ENCODE data around the gene PSMD7. TPM values are rescaled to one million over a fixed set of nuclear protein-coding genes. Genes with fewer than 3 reads are reported as not detected.

Gene PSMD7
- total and polyA plus RNA-seq, 2 of the 13 experiments (the other 11 are each of a cell fraction or from before 2014, with no cell fraction given): 105 to 224 TPM

GRCh38 chr16:74253161-74253938 lies 43.3 kb upstream of the PSMD7 start:
- H3K4me1 ChIP-seq (ENCODE audit: insufficient read depth, low read length): no peaks in the 10 kb centered on the region
- H4K20me1 ChIP-seq (ENCODE audit: insufficient read depth, low read length): no peaks in the 10 kb centered on the region
- CTCF ChIA-PET (ENCODE audit: low intra/inter-chr PET ratio, low total read pairs): no interaction called here
- H3K9me3 ChIP-seq (ENCODE audit: low read length): no peaks in the 10 kb centered on the region
- in situ Hi-C loops (cut with HindIII; ENCODE audit: extremely low pct_ligation_motif_present, low pct_unique_long_range_greater_than_20kb): no loop called here
- no peak overlapping the region for H3K9ac ChIP-seq (ENCODE audit: insufficient read depth, low read depth, low read length)
- H3K4me3 ChIP-seq (replicated peaks in 1 of 3; ENCODE audit: insufficient read depth in 1 of 3, low read depth in 2 of 3, low read length in 3 of 3): no peak overlapping the region
- H3K36me3 ChIP-seq (replicated peaks in 1 of 2; ENCODE audit: control insufficient read depth in 1 of 2, insufficient read depth in 2 of 2, low read length in 2 of 2): no peaks in the 10 kb centered on the region
- TF ChIP-seq FOXO4 (CRISPR knock-in tag; conservative IDR thresholded peaks at IDR 0.05): no peak
- no peak for TF ChIP-seq ZNF207 (IDR thresholded peaks at IDR 0.05; ENCODE audit: borderline replicate concordance)
- TF ChIP-seq MLXIP (CRISPR knock-in tag; IDR thresholded peaks at IDR 0.05; ENCODE audit: borderline replicate concordance): no peak
- TF ChIP-seq SNAPC4 (CRISPR knock-in tag; IDR thresholded peaks at IDR 0.05): no peak
- no peak for TF ChIP-seq REPIN1 (CRISPR knock-in tag; IDR thresholded peaks at IDR 0.05; ENCODE audit: borderline replicate concordance, low read depth)
- no peak overlapping the region for H3K4me2 ChIP-seq (ENCODE audit: low read depth, low read length)
- BruUV-seq (replicated peaks): no TSS peak
- no peak overlapping the region for H2AFZ ChIP-seq (ENCODE audit: low read length)
- no peak for FAIRE-seq
- intact Hi-C loops (cut with micrococcal nuclease; ENCODE audit: unreplicated experiment): no loop called here
- no peaks in the 10 kb centered on the region for H3K79me2 ChIP-seq (ENCODE audit: insufficient read depth, low read length)
- H3K27me3 ChIP-seq (ENCODE audit: control insufficient read depth in 1 of 2, insufficient read depth in 2 of 2, low read length in 2 of 2): peaks cover 0 to 18% of the 10 kb centered on the region in 2 experiments; a peak in 1 of 5 replicates
- 15% methylated on average over 6 of the region's 6 CpGs for WGBS (ENCODE audit: low lambda C conversion rate)
- POLR2A ChIA-PET: no interaction called here
- H3K27ac ChIP-seq (ENCODE audit: extremely low read length, insufficient read depth, low read length): no peak overlapping the region
- no peak for ATAC-seq
- no peak for DNase-seq (ENCODE audit: low spot score)

All from HepG2 (cell line).